H1 (cell line): ENCODE data around the gene MRPL43. TPM values are rescaled to one million over a fixed set of nuclear protein-coding genes. Genes with fewer than 3 reads are reported as not detected.

Experiments used
- CTCF ChIA-PET: fragments of 300-600 bp; sonication (Branson Sonifier 250); formaldehyde crosslinking; loops from one replicate; lab custom pipeline; 2021; ENCODE audit not compliant: partially characterized antibody; lab: Charles Lee
- POLR2A ChIA-PET: fragments of 300-600 bp; sonication (Branson Sonifier 250); formaldehyde crosslinking; loops from one replicate; lab custom pipeline; 2021; ENCODE audit warnings: inconsistent platforms; ENCODE audit not compliant: partially characterized antibody; lab: Charles Lee
- DNase-seq, 2 experiments: peaks; one replicate each; pipeline versions ENCODE4 v3.0.0 to v3.0.0-alpha.2; 2010 to 2022; ENCODE audit warnings: low spot score in 2 of 2, low read depth in 1 of 2, mixed read lengths in 1 of 2
- FAIRE-seq: peaks from 2 replicates; lab custom pipeline; 2011; peaks lifted over from hg19 to GRCh38; lab: Jason Lieb, UNC
- H2AFZ ChIP-seq: 2 replicates; pipeline ENCODE4 v1.8.1; 2012; ENCODE audit warnings: low read length, inconsistent platforms
- H2AK5ac ChIP-seq: 2 replicates; pipeline ENCODE4 v1.6.1; 2013; ENCODE audit warnings: low read depth, low read length
- H2BK120ac ChIP-seq: replicated peaks from 2 replicates; pipeline ENCODE3; 2013; ENCODE audit warnings: low read depth, low read length, inconsistent platforms
- H2BK12ac ChIP-seq: 2 replicates; pipeline ENCODE4 v1.6.1; 2013; ENCODE audit warnings: low read depth, low read length
- H2BK15ac ChIP-seq: 2 replicates; pipeline ENCODE4 v1.6.1; 2013; ENCODE audit warnings: low read length
- H2BK20ac ChIP-seq: 2 replicates; pipeline ENCODE4 v1.6.1; 2013; ENCODE audit warnings: low read length
- H2BK5ac ChIP-seq: 2 replicates; pipeline ENCODE4 v1.6.1; 2013; ENCODE audit warnings: low read depth, low read length
- H3K14ac ChIP-seq: 2 replicates; pipeline ENCODE4 v1.6.1; 2013; ENCODE audit warnings: inconsistent platforms; ENCODE audit not compliant: insufficient read length
- H3K18ac ChIP-seq: 2 replicates; pipeline ENCODE4 v1.6.1; 2013; ENCODE audit warnings: low read length; ENCODE audit errors: extremely low read depth
- H3K23ac ChIP-seq: 2 replicates; pipeline ENCODE4 v1.6.1; 2013; ENCODE audit warnings: inconsistent platforms; ENCODE audit not compliant: insufficient read length
- H3K23me2 ChIP-seq: 2 replicates; pipeline ENCODE4 v1.6.1; 2013; ENCODE audit warnings: low read depth, low read length
- H3K27ac ChIP-seq: 2 replicates; pipeline ENCODE4 v1.6.1; 2011; ENCODE audit warnings: low read depth, low read length, inconsistent platforms
- H3K27me3 ChIP-seq, 4 experiments: replicated peaks in 1 of 4; 1 replicate in 1 of 4; 2 replicates in 3 of 4; pipeline versions ENCODE4 v1.6.1 to v1.8.1; 2011 to 2013; ENCODE audit warnings: low read length in 3 of 4, mild to moderate bottlenecking in 3 of 4, inconsistent platforms in 2 of 4, mixed read lengths in 2 of 4, moderate library complexity in 1 of 4; ENCODE audit not compliant: control insufficient read depth in 3 of 4, insufficient read depth in 3 of 4; ENCODE audit errors: extremely low read depth in 1 of 4
- H3K36me3 ChIP-seq, 4 experiments: 2 replicates each; pipeline versions ENCODE4 v1.6.1 to v1.8.1; 2011 to 2013; ENCODE audit warnings: mild to moderate bottlenecking in 4 of 4, low read length in 3 of 4, moderate library complexity in 2 of 4, control low read depth in 1 of 4, inconsistent platforms in 1 of 4; ENCODE audit not compliant: insufficient read depth in 4 of 4, control insufficient read depth in 2 of 4
- H3K4ac ChIP-seq: replicated peaks from 2 replicates; pipeline ENCODE3; 2013; ENCODE audit warnings: low read length, low read depth, mixed read lengths, inconsistent platforms; ENCODE audit not compliant: insufficient read length
- H3K4me1 ChIP-seq, 4 experiments: replicated peaks in 1 of 4; 1 replicate in 1 of 4; 2 replicates in 3 of 4; pipeline versions ENCODE4 v1.6.1 to v1.8.1; 2011 to 2013; ENCODE audit warnings: low read length in 3 of 4, inconsistent platforms in 2 of 4, mixed read lengths in 1 of 4; ENCODE audit not compliant: insufficient read depth in 4 of 4, control insufficient read depth in 3 of 4
- H3K4me2 ChIP-seq, 2 experiments: 2 replicates each; pipeline versions ENCODE4 v1.6.1 to v1.8.1; 2011 to 2013; ENCODE audit warnings: low read depth in 2 of 2, low read length in 2 of 2, control low read depth in 1 of 2, inconsistent platforms in 1 of 2, mild to moderate bottlenecking in 1 of 2; ENCODE audit not compliant: insufficient read depth in 1 of 2
- H3K4me3 ChIP-seq, 4 experiments: fragments of 200-600, 300-600 bp in 1 of 4; sonication (generic), shearing (Covaris generic), sonication (Bioruptor Twin) in 1 of 4; 2 replicates each; pipeline versions ENCODE4 v1.5.1 to v1.8.1; 2011 to 2016; ENCODE audit warnings: low read length in 4 of 4, low read depth in 3 of 4, control low read depth in 2 of 4, inconsistent platforms in 2 of 4, mild to moderate bottlenecking in 2 of 4, mixed read lengths in 1 of 4, moderate library complexity in 1 of 4; ENCODE audit not compliant: insufficient read depth in 2 of 4; ENCODE audit errors: extremely low read depth in 1 of 4
- H3K56ac ChIP-seq: replicated peaks from 2 replicates; pipeline ENCODE3; 2013; ENCODE audit warnings: low read depth, mild to moderate bottlenecking, mixed read lengths, low read length, inconsistent platforms; ENCODE audit not compliant: insufficient read length
- H3K79me1 ChIP-seq: 2 replicates; pipeline ENCODE4 v1.6.1; 2013; ENCODE audit warnings: low read depth, low read length, control low read depth
- H3K79me2 ChIP-seq, 2 experiments: 2 replicates each; pipeline versions ENCODE4 v1.6.1 to v1.8.1; 2012 to 2013; ENCODE audit warnings: low read length in 2 of 2, mild to moderate bottlenecking in 2 of 2, inconsistent platforms in 1 of 2; ENCODE audit not compliant: insufficient read depth in 2 of 2, control insufficient read depth in 1 of 2
- H3K9ac ChIP-seq, 4 experiments: replicated peaks in 1 of 4; 1 replicate in 1 of 4; 2 replicates in 3 of 4; pipeline versions ENCODE4 v1.6.1 to v1.8.1; 2011 to 2013; ENCODE audit warnings: low read depth in 3 of 4, low read length in 3 of 4, control low read depth in 2 of 4, mild to moderate bottlenecking in 2 of 4, moderate library complexity in 2 of 4, inconsistent platforms in 1 of 4; ENCODE audit errors: extremely low read depth in 1 of 4
- H3K9me3 ChIP-seq, 2 experiments: 2 replicates each; pipeline versions ENCODE4 v1.6.1 to v1.8.1; 2012 to 2013; ENCODE audit warnings: mild to moderate bottlenecking in 2 of 2, moderate library complexity in 2 of 2, control low read depth in 1 of 2, inconsistent platforms in 1 of 2, low read depth in 1 of 2, low read length in 1 of 2, mixed read lengths in 1 of 2; ENCODE audit not compliant: insufficient read depth in 2 of 2
- H4K20me1 ChIP-seq, 2 experiments: replicated peaks in 1 of 2; 2 replicates each; pipeline versions ENCODE3 to v1.8.1; 2011 to 2013; ENCODE audit warnings: inconsistent platforms in 2 of 2, low read length in 2 of 2, mild to moderate bottlenecking in 1 of 2; ENCODE audit not compliant: insufficient read depth in 2 of 2, control insufficient read depth in 1 of 2
- H4K5ac ChIP-seq: 2 replicates; pipeline ENCODE4 v1.6.1; 2013; ENCODE audit warnings: low read length, low read depth, mixed read lengths, inconsistent platforms; ENCODE audit not compliant: insufficient read length
- H4K8ac ChIP-seq: 2 replicates; pipeline ENCODE4 v1.8.0; 2013; ENCODE audit warnings: mild to moderate bottlenecking, moderate library complexity, low read length, inconsistent platforms; ENCODE audit not compliant: insufficient read depth; ENCODE audit errors: extremely low read depth
- H4K91ac ChIP-seq: replicated peaks from 2 replicates; pipeline ENCODE3; 2013; ENCODE audit warnings: low read length, mixed read lengths, inconsistent platforms; ENCODE audit not compliant: insufficient read length
- BCL11A ChIP-seq, 2 experiments: IDR thresholded peaks; one replicate each; pipeline ENCODE4 v1.6.1; 2011; ENCODE audit warnings: low read depth in 2 of 2, low read length in 2 of 2, mild to moderate bottlenecking in 2 of 2
- EGR1 ChIP-seq: IDR thresholded peaks from 2 replicates; pipeline ENCODE4 v1.6.1; 2011; ENCODE audit warnings: low read depth, low read length, borderline replicate concordance
- WGBS, 2 experiments: shearing (Covaris generic) in 1 of 2; methylation state at CpG; one replicate each; pipeline versions ENCODE4 v1.1.6 to v1.1.7; 2013 to 2015; ENCODE audit warnings: low lambda C conversion rate in 2 of 2, mixed read lengths in 2 of 2, inconsistent platforms in 1 of 2, low coverage in 1 of 2, missing lambda C conversion rate in 1 of 2; ENCODE audit not compliant: insufficient replicate concordance in 2 of 2, insufficient coverage in 1 of 2, insufficient read length in 1 of 2; ENCODE audit errors: extremely low coverage in 1 of 2, missing lambda C conversion rate in 1 of 2; 5-methylcytosine and 5-hydroxymethylcytosine counted together
- polyA plus RNA-seq, 7 experiments: library from polyadenylated mRNA; depleted of rRNA in 3 of 7; stranded (reverse) in 5 of 7; unstranded in 2 of 7; fragments of >200 nt in 5 of 7; fragments of 200-250 nt in 2 of 7; gene quantifications; 1 replicate in 5 of 7; 2 replicates in 1 of 7; 4 replicates in 1 of 7; pipeline versions ENCODE4 v1.2.1 to v1.2.3, GENCODE V29; 2011 to 2013; ENCODE audit warnings: missing spikeins in 2 of 7, mixed read lengths in 2 of 7
- total RNA-seq: library from RNA; stranded (reverse); fragmentation: NEBNext Ultra II Directional; extraction: Animal tissue kit (Norgen Biotek cat#: 25700); gene quantifications from 2 replicates; pipeline ENCODE4 v1.2.1, GENCODE V29; 2021

MRPL43 gene
- total and polyA plus RNA-seq, 2 of the 8 experiments (the other 6 are each of a cell fraction or from before 2014, with no cell fraction given): 74.1 to 149 TPM

GRCh38 chr10:100982916-100983830 is 4.1 kb downstream of the MRPL43 start:
- H3K23ac ChIP-seq: no peak overlapping the region
- H3K9me3 ChIP-seq: no peaks in the 10 kb centered on the region
- peaks cover 6 to 18% of the 10 kb centered on the region in 2 experiments for H3K79me2 ChIP-seq
- H2AK5ac ChIP-seq: no peak overlapping the region
- no peak overlapping the region for H2AFZ ChIP-seq
- no peak overlapping the region for H2BK12ac ChIP-seq
- no peak overlapping the region for H2BK20ac ChIP-seq
- H2BK15ac ChIP-seq: no peak overlapping the region
- DNase-seq (no peak), FAIRE-seq (no peak)
- H3K18ac ChIP-seq: no peak overlapping the region
- H4K20me1 ChIP-seq: peaks cover 0 to 11% of the 10 kb centered on the region in 2 experiments
- H2BK5ac ChIP-seq: no peak overlapping the region
- no peak overlapping the region for H3K4me3 ChIP-seq
- no peak overlapping the region for H4K8ac ChIP-seq
- no peaks in the 10 kb centered on the region for H3K27me3 ChIP-seq
- TF ChIP-seq EGR1: no peak
- no peak for TF ChIP-seq BCL11A (IDR thresholded peaks at IDR 0.05; ENCODE audit: low read depth in 2 of 2, low read length in 2 of 2)
- H3K56ac ChIP-seq: no peak overlapping the region
- no peak overlapping the region for H4K91ac ChIP-seq
- no peak overlapping the region for H3K27ac ChIP-seq
- H3K4ac ChIP-seq: no peak overlapping the region
- no peak overlapping the region for H2BK120ac ChIP-seq
- ChIA-PET CTCF (interaction anchor here (0.8 to 21.2 kb wide), 7 partner anchors 14 to 414 kb away, joined by 3 to 352 read pairs (median 4); no protein-coding TSS in a partner anchor), POLR2A (interaction anchor here (0.8 to 1.7 kb wide), 3 partner anchors 10 to 13 kb away, joined by 3 to 5 read pairs (median 4); no protein-coding TSS in a partner anchor)
- H3K9ac ChIP-seq: peak overlapping the region in 1 of 4 experiments; percentile 19; a peak in 1 of 7 replicates
- H4K5ac ChIP-seq: no peak overlapping the region
- peaks cover 9% of the 10 kb centered on the region; the same call in 1 of the 2 replicates for H3K23me2 ChIP-seq
- no peak overlapping the region for H3K4me2 ChIP-seq
- peaks cover 0 to 22% (median 5%) of the 10 kb centered on the region in 4 experiments; a peak in 4 of 8 replicates for H3K36me3 ChIP-seq
- no peak overlapping the region for H3K14ac ChIP-seq
- H3K4me1 ChIP-seq: peaks cover 0 to 8% (median 4%) of the 10 kb centered on the region in 4 experiments; a peak in 4 of 7 replicates
- peaks cover 13% of the 10 kb centered on the region for H3K79me1 ChIP-seq
- WGBS, 2 experiments: 93% methylated on average over 24 of the region's 24 CpGs; no CpG with 5 or more reads in 1 of the 2 experiments
